ENCODE data around the gene CDH20. TPM values are rescaled to one million over a fixed set of nuclear protein-coding genes. Genes with fewer than 3 reads are reported as not detected.
"Not testable (repeated sequence)": the region's sequence is repeated elsewhere in the genome, so short reads cannot be mapped to it uniquely, and the experiment has no call there.

The CDH20 gene
- total and polyA plus RNA-seq, 4 experiments from 2014 or later = not detected

GRCh38 chr18:61368001-61368400 lies 34.8 kb downstream of the CDH20 start:
- POLR2A ChIA-PET (ENCODE audit: partially characterized antibody) = no interaction called here
- intact Hi-C loops (cut with micrococcal nuclease) = no loop called here
- Histone ChIP-seq H3K27me3 (ENCODE audit: insufficient read depth, low read length) (no peaks in the 10 kb centered on the region), H3K36me3 (ENCODE audit: insufficient read depth, low read length) (no peaks in the 10 kb centered on the region), H3K9me3 (ENCODE audit: control insufficient read depth in 1 of 2, low read length in 2 of 2) (no peaks in the 10 kb centered on the region), H3K4me3 (ENCODE audit: low read length in 2 of 2) (no peak overlapping the region), H3K27ac (ENCODE audit: low read depth, low read length) (no peak overlapping the region), H3K4me1 (ENCODE audit: insufficient read depth, low read length) (no peaks in the 10 kb centered on the region)
- DNase-seq = no peak
- Mint-ChIP-seq H3K9me3 (peaks cover 0 to 7% (median 0%) of the 10 kb centered on the region in 8 donors), H3K36me3 (no peaks in the 10 kb centered on the region), H3K27me3 (peaks cover 0 to 2% of the 10 kb centered on the region in 2 donors), H3K4me3 (no peak overlapping the region), H3K4me1 (no peaks in the 10 kb centered on the region), H3K27ac (no peak overlapping the region)
- CTCF ChIA-PET (ENCODE audit: partially characterized antibody) = no interaction called here

- H3K36me3 ChIP-seq (ENCODE audit: insufficient read depth, low read length); intact Hi-C loops (cut with micrococcal nuclease); H3K27me3 ChIP-seq (ENCODE audit: insufficient read depth, low read length); H3K27me3 Mint-ChIP-seq; H3K4me3 Mint-ChIP-seq; DNase-seq; H3K4me1 Mint-ChIP-seq; CTCF ChIA-PET (ENCODE audit: partially characterized antibody); H3K9me3 ChIP-seq (ENCODE audit: control insufficient read depth in 1 of 2, low read length in 2 of 2); H3K27ac Mint-ChIP-seq; POLR2A ChIA-PET (ENCODE audit: partially characterized antibody); H3K9me3 Mint-ChIP-seq; H3K4me1 ChIP-seq (ENCODE audit: insufficient read depth, low read length); H3K36me3 Mint-ChIP-seq; H3K27ac ChIP-seq (ENCODE audit: low read depth, low read length); H3K4me3 ChIP-seq (ENCODE audit: low read length in 2 of 2): not testable (repeated sequence)
Measured at GRCh38 chr18:61369671-61370070, 36.4 kb downstream of the CDH20 start.

- H3K36me3 Mint-ChIP-seq = no peaks in the 10 kb centered on the region
- H3K4me1 ChIP-seq (ENCODE audit: insufficient read depth, low read length) = no peaks in the 10 kb centered on the region
- H3K4me3 ChIP-seq (ENCODE audit: low read length in 2 of 2) = no peak overlapping the region
- H3K27me3 ChIP-seq (ENCODE audit: insufficient read depth, low read length) = no peaks in the 10 kb centered on the region
- no peak overlapping the region for H3K4me3 Mint-ChIP-seq
- no peak overlapping the region for H3K27ac Mint-ChIP-seq
- H3K4me1 Mint-ChIP-seq = no peaks in the 10 kb centered on the region
- no peak overlapping the region for H3K27ac ChIP-seq (ENCODE audit: low read depth, low read length)
- no peak for DNase-seq
- H3K9me3 Mint-ChIP-seq = peaks cover 0 to 2% (median 0%) of the 10 kb centered on the region in 8 donors
- no peaks in the 10 kb centered on the region for H3K36me3 ChIP-seq (ENCODE audit: insufficient read depth, low read length)
- ChIA-PET CTCF (ENCODE audit: partially characterized antibody) (no interaction called here), POLR2A (ENCODE audit: partially characterized antibody) (no interaction called here)
- no peaks in the 10 kb centered on the region for H3K9me3 ChIP-seq (ENCODE audit: control insufficient read depth in 1 of 2, low read length in 2 of 2)
- H3K27me3 Mint-ChIP-seq = no peaks in the 10 kb centered on the region
- intact Hi-C loops (cut with micrococcal nuclease) = no loop called here
Measured at GRCh38 chr18:61371111-61371510, 37.9 kb downstream of the CDH20 start.

GRCh38 chr18:61379827-61380226 lies 46.6 kb downstream of the CDH20 start:
- H3K27ac Mint-ChIP-seq = no peak overlapping the region
- ChIA-PET CTCF (ENCODE audit: partially characterized antibody) (no interaction called here), POLR2A (ENCODE audit: partially characterized antibody) (no interaction called here)
- no peaks in the 10 kb centered on the region for H3K4me1 Mint-ChIP-seq
- no peaks in the 10 kb centered on the region for H3K27me3 ChIP-seq (ENCODE audit: insufficient read depth, low read length)
- no peak overlapping the region for H3K4me3 Mint-ChIP-seq
- intact Hi-C loops (cut with micrococcal nuclease) = no loop called here
- no peak for DNase-seq
- H3K4me3 ChIP-seq (ENCODE audit: low read length in 2 of 2) = no peak overlapping the region
- no peaks in the 10 kb centered on the region for H3K36me3 ChIP-seq (ENCODE audit: insufficient read depth, low read length)
- H3K27me3 Mint-ChIP-seq = no peaks in the 10 kb centered on the region
- no peaks in the 10 kb centered on the region for H3K9me3 ChIP-seq (ENCODE audit: control insufficient read depth in 1 of 2, low read length in 2 of 2)
- peaks cover 0 to 4% (median 0%) of the 10 kb centered on the region in 8 donors for H3K9me3 Mint-ChIP-seq
- no peaks in the 10 kb centered on the region for H3K36me3 Mint-ChIP-seq
- H3K27ac ChIP-seq (ENCODE audit: low read depth, low read length) = no peak overlapping the region
- no peaks in the 10 kb centered on the region for H3K4me1 ChIP-seq (ENCODE audit: insufficient read depth, low read length)

- Mint-ChIP-seq H3K9me3 (peaks cover 0 to 3% (median 0%) of the 10 kb centered on the region in 8 donors), H3K4me3 (no peak overlapping the region), H3K36me3 (no peaks in the 10 kb centered on the region), H3K27ac (no peak overlapping the region), H3K27me3 (no peaks in the 10 kb centered on the region), H3K4me1 (no peaks in the 10 kb centered on the region)
- POLR2A ChIA-PET (ENCODE audit: partially characterized antibody) = no interaction called here
- CTCF ChIA-PET (ENCODE audit: partially characterized antibody) = no interaction called here
- DNase-seq = no peak
- intact Hi-C loops (cut with micrococcal nuclease) = no loop called here
- Histone ChIP-seq H3K27ac (ENCODE audit: low read depth, low read length) (no peak overlapping the region), H3K27me3 (ENCODE audit: insufficient read depth, low read length) (no peaks in the 10 kb centered on the region), H3K9me3 (ENCODE audit: control insufficient read depth in 1 of 2, low read length in 2 of 2) (no peaks in the 10 kb centered on the region), H3K36me3 (ENCODE audit: insufficient read depth, low read length) (no peaks in the 10 kb centered on the region), H3K4me3 (ENCODE audit: low read length in 2 of 2) (no peak overlapping the region), H3K4me1 (ENCODE audit: insufficient read depth, low read length) (no peaks in the 10 kb centered on the region)
Measured at GRCh38 chr18:61388010-61388409, 54.8 kb downstream of the CDH20 start.

- Histone ChIP-seq H3K4me3 (ENCODE audit: low read length in 2 of 2) (no peak overlapping the region), H3K4me1 (ENCODE audit: insufficient read depth, low read length) (no peaks in the 10 kb centered on the region), H3K27me3 (ENCODE audit: insufficient read depth, low read length) (no peaks in the 10 kb centered on the region), H3K9me3 (ENCODE audit: control insufficient read depth in 1 of 2, low read length in 2 of 2) (no peaks in the 10 kb centered on the region), H3K27ac (ENCODE audit: low read depth, low read length) (no peak overlapping the region), H3K36me3 (ENCODE audit: insufficient read depth, low read length) (no peaks in the 10 kb centered on the region)
- H3K4me3 Mint-ChIP-seq = no peak overlapping the region
- ChIA-PET POLR2A (ENCODE audit: partially characterized antibody) (no interaction called here), CTCF (ENCODE audit: partially characterized antibody) (no interaction called here)
- H3K27ac Mint-ChIP-seq = no peak overlapping the region
- H3K9me3 Mint-ChIP-seq = peaks cover 0 to 4% (median 0%) of the 10 kb centered on the region in 8 donors
- no peaks in the 10 kb centered on the region for H3K27me3 Mint-ChIP-seq
- no peaks in the 10 kb centered on the region for H3K36me3 Mint-ChIP-seq
- intact Hi-C loops (cut with micrococcal nuclease) = no loop called here
- no peaks in the 10 kb centered on the region for H3K4me1 Mint-ChIP-seq
- no peak for DNase-seq
Measured at GRCh38 chr18:61394983-61395382, 61.8 kb downstream of the CDH20 start.

GRCh38 chr18:61397222-61397621 lies 64.0 kb downstream of the CDH20 start:
- no peak for DNase-seq

More at GRCh38 chr18:61397222-61397621, 64.0 kb downstream of the CDH20 start:
- Mint-ChIP-seq H3K4me1 (no peaks in the 10 kb centered on the region), H3K27me3 (no peaks in the 10 kb centered on the region), H3K9me3 (peaks cover 0 to 4% (median 0%) of the 10 kb centered on the region in 8 donors), H3K27ac (no peak overlapping the region), H3K36me3 (no peaks in the 10 kb centered on the region), H3K4me3 (no peak overlapping the region)
- no peaks in the 10 kb centered on the region for H3K36me3 ChIP-seq (ENCODE audit: insufficient read depth, low read length)
- H3K4me3 ChIP-seq (ENCODE audit: low read length in 2 of 2) = no peak overlapping the region
- intact Hi-C loops (cut with micrococcal nuclease) = no loop called here
- H3K27me3 ChIP-seq (ENCODE audit: insufficient read depth, low read length) = no peaks in the 10 kb centered on the region
- ChIA-PET POLR2A (ENCODE audit: partially characterized antibody) (no interaction called here), CTCF (ENCODE audit: partially characterized antibody) (no interaction called here)
- no peaks in the 10 kb centered on the region for H3K4me1 ChIP-seq (ENCODE audit: insufficient read depth, low read length)
- H3K9me3 ChIP-seq (ENCODE audit: control insufficient read depth in 1 of 2, low read length in 2 of 2) = no peaks in the 10 kb centered on the region
- H3K27ac ChIP-seq (ENCODE audit: low read depth, low read length) = no peak overlapping the region
